ENCODE measurements around the gene CYB5D1.

CYB5D1 gene

GRCh38 chr17:7887038-7887481, 29.3 kb downstream of the CYB5D1 start:
- no peak for DNase-seq

DNA sequence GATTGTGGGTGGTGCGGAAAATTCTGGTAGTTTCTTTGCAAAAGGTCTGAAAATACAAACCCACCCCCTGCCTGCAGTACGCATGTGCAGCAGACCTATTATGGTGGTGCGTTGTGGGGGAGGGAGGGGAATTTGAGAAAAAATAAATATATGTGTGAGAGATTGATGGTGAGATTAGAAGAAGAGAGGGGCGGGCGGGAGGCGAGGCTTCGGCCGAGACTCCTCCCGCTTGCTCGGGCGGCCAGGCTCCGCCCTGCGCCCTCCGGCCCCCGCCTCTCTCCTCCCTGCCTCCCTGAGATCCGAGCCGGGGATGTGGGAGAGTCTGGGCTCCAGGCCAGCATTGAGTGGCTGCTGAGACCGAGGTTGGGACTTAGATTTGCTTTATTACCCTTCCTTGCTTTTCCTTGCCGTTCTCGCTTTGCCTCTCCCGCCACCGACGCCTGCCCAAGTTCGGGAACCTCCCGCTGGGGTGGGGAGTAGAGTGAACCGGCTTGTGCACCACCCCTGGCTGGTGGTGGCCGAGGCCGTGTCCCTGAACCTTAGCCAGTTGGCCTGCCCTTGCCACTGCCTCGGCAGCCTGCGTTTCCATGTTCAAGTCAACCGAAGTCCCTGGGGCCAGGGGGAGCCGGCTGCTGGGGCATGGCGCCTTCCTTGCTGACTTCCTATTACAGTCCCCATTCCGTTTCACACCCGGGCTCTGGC, 29.8 kb downstream of the CYB5D1 start:
- DNase-seq, result peak; percentile 83

GRCh38 chr17:7888184-7888920, 30.5 kb downstream of the CYB5D1 start, which contains the start of gene CHD3:
Gene CHD3, plus strand, starts transcription at chr17:7888789. Its CDS starts 212 bp downstream, at chr17:7889001.
- DNase-seq, result peak; percentile 45

- peak; percentile 37 for DNase-seq
Observed at GRCh38 chr17:7889166-7889955, 31.6 kb downstream of the CYB5D1 start.

DNA sequence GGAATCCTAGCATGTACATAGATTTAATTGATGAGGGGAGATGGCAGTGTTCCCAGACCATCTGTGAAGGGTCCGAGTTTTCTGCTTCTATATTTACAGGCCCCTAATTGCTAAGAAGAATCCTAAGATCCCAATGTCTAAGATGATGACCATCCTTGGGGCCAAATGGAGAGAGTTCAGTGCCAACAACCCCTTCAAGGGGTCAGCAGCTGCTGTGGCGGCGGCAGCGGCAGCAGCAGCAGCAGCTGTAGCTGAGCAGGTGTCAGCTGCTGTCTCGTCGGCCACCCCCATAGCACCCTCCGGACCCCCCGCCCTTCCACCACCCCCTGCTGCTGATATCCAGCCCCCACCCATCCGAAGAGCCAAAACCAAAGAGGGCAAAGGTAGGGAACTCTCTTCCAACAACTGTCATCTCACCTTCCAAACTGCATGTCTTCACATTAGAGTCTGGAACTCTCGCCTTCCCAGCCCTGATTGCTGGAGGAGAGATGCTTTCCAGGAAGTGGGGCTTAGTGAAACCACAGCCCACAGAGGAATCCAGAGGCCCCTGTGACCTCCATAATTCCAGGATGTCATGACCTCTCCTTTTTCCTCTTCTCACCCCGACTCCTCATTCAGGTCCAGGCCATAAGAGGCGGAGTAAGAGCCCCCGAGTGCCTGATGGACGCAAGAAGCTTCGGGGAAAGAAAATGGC, 35.5 kb downstream of the CYB5D1 start:
- no peak for DNase-seq

DNA sequence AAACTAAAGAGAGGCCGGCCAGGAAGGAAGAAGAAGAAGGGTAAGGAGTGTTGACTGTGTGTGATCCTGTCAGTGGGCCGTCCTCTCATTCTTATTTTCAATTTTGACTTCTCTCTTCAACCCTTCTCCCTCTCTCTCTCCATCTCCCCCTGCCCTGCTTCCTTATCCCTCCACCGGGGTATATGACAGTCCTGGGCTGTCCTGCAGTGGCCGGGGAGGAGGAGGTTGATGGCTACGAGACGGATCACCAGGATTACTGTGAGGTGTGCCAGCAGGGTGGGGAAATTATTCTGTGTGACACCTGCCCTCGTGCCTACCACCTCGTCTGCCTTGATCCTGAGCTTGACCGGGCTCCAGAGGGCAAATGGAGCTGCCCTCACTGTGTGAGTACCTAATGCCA, 36.4 kb downstream of the CYB5D1 start:
- no peak for DNase-seq

DNA sequence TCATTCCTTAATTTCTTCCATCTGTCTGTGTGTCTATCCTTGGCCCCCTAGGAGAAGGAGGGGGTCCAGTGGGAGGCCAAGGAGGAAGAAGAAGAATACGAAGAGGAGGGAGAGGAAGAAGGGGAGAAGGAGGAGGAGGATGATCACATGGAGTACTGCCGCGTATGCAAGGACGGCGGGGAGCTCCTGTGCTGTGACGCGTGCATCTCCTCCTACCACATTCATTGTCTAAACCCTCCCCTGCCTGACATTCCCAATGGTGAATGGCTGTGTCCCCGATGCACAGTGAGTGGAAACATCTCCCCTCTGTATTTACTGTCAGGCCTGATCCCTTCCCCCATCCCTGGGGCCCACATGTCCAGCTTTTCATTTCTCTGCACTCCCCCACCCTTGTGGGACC, 37.1 kb downstream of the CYB5D1 start:
- DNase-seq, result no peak

- no peak for DNase-seq
Observed at GRCh38 chr17:7897090-7897489, 39.3 kb downstream of the CYB5D1 start.

GRCh38 chr17:7897773-7898172, 40.0 kb downstream of the CYB5D1 start:
- DNase-seq, result no peak

DNA sequence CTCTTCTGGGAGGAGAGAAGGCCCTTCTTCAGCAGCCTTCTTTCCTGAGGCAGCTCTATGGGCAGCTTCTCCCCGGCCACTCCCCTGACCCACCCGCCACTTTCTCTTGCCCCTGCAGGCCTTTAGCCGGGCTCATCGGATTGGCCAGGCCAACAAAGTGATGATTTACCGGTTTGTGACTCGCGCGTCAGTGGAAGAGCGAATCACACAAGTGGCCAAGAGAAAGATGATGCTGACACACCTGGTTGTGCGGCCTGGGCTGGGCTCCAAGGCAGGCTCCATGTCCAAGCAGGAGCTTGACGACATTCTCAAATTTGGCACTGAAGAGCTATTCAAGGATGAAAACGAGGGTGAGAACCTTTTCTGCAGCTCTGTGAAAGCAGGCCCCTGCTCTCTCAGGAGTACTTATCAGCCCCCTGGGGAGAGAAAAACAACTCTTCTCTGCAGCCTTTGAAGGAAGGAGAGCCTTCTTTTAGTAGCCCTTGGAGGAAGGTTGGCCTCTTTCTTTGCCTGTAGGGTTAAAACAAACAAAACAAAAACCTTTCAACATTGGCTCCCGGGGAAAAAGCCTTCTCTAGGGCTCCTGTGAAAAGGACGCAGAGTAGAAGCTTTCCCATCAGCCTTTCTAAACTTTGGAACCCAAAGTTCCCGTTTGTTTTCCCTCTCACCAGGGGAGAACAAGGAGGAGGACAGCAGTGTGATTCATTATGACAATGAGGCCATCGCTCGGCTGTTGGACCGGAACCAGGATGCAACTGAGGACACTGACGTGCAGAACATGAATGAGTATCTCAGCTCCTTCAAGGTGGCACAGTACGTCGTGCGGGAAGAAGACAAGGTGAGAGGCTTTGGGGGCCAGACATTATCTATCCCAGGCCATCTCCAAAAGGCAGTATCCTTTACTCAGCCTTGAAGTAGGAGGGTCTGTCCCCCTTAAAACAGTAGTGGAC, 45.6 kb downstream of the CYB5D1 start:
- DNase-seq, result no peak

GRCh38 chr17:7909089-7909488, 51.3 kb downstream of the CYB5D1 start:
- DNase-seq, result no peak

DNA sequence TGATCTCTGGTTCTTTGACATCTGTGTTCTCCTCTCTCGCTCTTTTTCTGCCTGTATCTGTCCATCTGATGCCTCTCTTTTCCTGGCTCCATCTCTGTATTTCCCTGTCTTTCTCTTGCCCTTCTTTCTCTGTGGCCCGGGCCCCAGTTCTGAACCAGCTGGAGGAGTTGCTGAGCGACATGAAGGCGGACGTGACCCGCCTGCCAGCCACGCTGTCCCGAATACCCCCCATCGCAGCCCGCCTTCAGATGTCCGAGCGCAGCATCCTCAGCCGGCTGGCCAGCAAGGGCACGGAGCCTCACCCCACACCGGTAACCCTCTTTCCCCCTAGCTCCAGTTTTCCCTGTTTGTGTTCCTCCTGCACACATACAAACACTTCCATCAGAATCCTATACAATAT, 52.5 kb downstream of the CYB5D1 start:
- no peak for DNase-seq

GRCh38 chr17:7910711-7911110, 52.9 kb downstream of the CYB5D1 start:
- no peak for DNase-seq

- no peak for DNase-seq
Observed at GRCh38 chr17:7911116-7911515, 53.3 kb downstream of the CYB5D1 start.
